ENCODE data around the gene GRIN1.

DNA sequence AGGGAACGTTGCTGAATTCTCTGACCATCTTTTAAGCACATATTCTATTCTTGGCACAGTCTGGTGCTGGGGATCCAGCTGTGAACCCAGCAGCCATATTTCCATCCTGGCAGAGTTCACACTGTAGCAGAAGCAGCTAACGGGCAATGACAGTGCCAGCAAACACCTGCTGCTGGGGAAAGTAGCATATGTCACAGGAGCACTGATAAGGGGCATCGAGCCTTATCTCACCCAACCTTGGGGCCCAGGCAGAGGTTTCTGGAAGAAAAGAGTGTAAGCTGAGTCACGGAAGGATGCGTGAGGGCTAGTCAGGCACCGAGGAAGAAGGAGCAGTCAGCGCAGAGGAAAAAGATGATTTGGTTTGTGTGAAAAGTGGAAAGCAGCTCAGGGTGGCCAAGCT lies 67.6 kb downstream of the GRIN1 start:
- no peak for TF ChIP-seq CHD4 (IDR thresholded peaks at IDR 0.05; ENCODE audit: borderline replicate concordance)
- TF ChIP-seq, protein P1, sequence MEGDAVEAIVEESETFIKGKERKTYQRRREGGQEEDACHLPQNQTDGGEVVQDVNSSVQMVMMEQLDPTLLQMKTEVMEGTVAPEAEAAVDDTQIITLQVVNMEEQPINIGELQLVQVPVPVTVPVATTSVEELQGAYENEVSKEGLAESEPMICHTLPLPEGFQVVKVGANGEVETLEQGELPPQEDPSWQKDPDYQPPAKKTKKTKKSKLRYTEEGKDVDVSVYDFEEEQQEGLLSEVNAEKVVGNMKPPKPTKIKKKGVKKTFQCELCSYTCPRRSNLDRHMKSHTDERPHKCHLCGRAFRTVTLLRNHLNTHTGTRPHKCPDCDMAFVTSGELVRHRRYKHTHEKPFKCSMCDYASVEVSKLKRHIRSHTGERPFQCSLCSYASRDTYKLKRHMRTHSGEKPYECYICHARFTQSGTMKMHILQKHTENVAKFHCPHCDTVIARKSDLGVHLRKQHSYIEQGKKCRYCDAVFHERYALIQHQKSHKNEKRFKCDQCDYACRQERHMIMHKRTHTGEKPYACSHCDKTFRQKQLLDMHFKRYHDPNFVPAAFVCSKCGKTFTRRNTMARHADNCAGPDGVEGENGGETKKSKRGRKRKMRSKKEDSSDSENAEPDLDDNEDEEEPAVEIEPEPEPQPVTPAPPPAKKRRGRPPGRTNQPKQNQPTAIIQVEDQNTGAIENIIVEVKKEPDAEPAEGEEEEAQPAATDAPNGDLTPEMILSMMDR (IDR thresholded peaks at IDR 0.05) = no peak
- TF ChIP-seq ESRRA (IDR thresholded peaks at IDR 0.05; ENCODE audit: borderline replicate concordance, low read length) = no peak
- no peak for TF ChIP-seq KDM5A (IDR thresholded peaks at IDR 0.05)
- TF ChIP-seq, protein P2, sequence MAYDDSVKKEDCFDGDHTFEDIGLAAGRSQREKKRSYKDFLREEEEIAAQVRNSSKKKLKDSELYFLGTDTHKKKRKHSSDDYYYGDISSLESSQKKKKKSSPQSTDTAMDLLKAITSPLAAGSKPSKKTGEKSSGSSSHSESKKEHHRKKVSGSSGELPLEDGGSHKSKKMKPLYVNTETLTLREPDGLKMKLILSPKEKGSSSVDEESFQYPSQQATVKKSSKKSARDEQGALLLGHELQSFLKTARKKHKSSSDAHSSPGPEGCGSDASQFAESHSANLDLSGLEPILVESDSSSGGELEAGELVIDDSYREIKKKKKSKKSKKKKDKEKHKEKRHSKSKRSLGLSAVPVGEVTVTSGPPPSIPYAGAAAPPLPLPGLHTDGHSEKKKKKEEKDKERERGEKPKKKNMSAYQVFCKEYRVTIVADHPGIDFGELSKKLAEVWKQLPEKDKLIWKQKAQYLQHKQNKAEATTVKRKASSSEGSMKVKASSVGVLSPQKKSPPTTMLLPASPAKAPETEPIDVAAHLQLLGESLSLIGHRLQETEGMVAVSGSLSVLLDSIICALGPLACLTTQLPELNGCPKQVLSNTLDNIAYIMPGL (CRISPR knock-in tag; IDR thresholded peaks at IDR 0.05; ENCODE audit: borderline replicate concordance) = no peak
- TF ChIP-seq RAD21 (conservative IDR thresholded peaks at IDR 0.05 in 1 of 2, IDR thresholded peaks at IDR 0.05 in 1 of 2) = no peak
